Measurements from ENCODE around the gene USP48. TPM values are rescaled to one million over a fixed set of nuclear protein-coding genes. Genes with fewer than 3 reads are reported as not detected.
A peak's percentile ranks its signal among the peaks of the same experiment; 100 is the strongest.
"Not testable (repeated sequence)": the region's sequence is repeated elsewhere in the genome, so short reads cannot be mapped to it uniquely, and the experiment has no call there.

USP48 gene
- polyA plus RNA-seq, 10 donors = 36.8 to 68.1 (median 49.8) TPM

DNA sequence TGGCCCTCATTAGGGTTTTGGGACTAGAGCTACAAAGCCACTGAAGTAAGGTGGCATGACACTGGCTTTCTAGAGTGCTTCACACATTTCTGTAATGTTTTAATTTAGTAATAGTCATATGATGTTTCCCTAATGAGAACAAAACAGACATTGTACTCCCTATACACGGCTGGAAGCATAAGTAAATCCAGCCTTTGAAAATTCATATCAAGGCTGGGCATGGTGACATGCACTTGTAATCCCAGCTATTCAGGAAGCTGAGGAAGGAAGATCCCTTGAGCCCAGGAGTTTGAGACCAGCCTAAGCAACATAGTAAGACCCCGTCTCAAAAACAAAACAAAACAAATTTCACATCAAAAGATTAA, 7.4 kb downstream of the USP48 start:
- DNase-seq = no peak

DNA sequence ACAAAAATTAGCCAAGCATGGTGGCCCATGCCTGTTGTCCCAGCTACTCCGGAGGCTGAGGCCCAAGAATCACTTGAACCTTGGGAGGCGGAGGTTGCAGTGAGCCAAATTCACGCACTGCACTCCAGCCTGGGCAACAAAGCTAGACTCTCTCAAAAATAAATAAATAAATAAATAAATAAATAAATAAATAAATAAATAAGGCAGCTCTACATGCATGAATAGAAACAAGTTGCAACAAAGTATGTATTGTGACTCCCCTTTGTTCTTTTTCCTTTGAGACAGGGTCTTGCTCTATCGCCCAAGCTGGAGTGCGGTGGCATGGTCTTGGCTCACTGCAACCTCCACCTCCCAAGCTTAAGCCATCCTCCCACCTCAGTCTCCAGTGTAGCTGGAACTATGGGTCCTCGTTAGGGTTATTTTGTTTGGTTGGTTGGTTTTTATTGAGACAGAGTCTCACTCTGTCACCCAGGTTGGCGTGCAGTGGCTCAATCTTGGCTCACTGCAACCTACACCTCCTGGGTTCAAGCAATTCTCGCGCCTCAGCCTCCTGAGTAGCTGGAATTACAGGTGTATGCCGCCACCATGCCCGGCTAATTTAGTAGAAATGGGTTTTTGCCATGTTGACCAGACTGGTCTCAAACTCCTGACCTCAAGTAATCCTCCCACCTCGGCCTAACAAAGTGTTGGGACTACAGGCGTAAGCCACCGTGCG, 8.0 kb downstream of the USP48 start:
- DNase-seq = no peak

DNA sequence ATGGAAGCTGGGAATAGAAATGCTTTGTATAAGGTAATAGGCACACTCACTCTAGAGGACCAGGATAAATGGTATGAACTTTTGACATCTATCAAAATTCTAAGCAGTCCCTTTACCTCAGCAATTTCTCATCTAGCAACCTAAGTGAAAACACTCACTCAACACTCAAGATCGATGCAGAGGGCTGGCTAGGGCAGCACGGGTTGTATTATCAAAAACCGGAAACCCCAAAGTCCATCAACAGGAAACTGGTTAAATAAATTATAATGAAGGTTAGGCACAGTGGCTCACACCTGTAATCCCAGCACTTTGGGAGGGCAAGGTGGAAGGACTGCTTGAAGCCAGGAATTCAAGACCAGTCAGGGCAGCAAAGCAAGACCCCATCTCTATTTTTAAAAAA, 9.4 kb downstream of the USP48 start:
- no peak for DNase-seq

DNA sequence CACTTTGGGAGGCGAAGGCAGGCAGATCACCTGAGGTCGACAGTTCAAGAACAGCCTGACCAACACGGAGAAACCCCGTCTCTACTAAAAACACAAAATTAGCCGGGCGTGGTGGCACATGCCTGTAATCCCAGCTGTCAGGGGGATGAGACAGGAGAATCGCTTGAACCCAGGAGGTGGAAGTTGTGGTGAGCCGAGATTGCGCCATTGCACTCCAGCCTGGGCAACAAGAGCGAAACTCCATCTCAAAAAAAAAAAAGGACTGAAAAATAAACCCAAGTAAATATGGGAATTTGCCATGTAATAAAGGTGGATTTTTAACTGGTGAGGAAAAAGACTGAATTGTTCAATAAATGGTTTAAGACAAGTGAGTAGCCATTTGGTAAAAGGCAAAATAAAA, 11.3 kb downstream of the USP48 start:
- not testable (repeated sequence) for DNase-seq

DNA sequence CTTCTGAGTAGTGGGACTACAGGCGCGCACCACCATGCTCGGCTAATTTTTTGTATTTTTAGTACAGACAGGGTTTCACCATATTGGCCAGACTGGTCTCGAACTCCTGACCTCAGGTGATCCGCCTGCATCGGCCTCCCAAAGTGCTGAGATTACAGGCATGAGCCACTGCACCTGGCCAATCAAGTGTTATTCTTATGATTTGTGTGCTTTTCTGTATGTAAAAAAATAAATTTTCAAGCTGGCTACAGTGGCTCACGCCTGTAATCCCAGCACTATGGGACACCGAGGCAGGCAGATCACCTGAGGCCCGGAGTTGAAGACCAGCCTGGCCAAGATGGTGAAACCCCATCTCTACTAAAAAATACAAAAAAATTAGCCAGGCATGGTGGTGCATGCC, 12.3 kb downstream of the USP48 start:
- not testable (repeated sequence) for DNase-seq

DNA sequence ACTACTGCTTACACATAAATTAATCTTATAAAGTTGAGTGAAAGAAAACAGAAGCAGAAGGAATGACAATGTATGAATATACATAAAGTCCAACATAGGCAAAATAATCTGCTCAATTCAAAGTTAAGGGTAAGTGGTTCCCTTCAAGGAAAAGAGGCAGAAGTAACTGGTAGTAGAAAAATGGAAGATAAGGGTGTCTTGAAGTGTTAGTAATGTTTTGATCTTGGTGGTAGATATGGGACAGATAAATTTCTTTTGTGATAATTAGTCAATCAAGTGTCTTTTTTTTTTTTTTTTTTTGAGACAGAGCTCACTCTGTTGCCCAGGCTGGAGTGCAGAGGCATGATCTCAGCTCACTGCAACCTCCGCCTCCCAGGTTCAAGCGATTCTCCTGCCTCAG, 12.7 kb downstream of the USP48 start:
- no peak for DNase-seq

DNA sequence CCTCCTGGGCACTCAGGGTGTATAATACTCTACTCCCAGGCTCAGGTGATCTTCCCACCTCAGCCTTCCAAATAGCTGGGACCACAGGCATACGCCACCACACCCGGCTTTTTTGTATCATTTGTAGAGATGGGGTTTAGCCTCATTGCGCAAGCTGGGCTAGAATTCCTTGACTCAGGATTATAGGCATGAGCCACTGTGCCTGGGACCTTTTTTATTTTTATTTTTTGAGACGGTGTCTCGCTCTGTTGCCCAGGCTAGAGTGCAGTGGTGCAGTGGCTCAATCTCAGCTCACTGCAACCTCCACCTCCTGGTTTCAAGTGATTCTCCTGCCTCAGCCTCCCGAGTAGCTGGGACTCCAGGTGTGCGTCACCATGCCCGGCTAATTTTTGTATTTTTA, 15.8 kb downstream of the USP48 start:
- DNase-seq = not testable (repeated sequence)

DNA sequence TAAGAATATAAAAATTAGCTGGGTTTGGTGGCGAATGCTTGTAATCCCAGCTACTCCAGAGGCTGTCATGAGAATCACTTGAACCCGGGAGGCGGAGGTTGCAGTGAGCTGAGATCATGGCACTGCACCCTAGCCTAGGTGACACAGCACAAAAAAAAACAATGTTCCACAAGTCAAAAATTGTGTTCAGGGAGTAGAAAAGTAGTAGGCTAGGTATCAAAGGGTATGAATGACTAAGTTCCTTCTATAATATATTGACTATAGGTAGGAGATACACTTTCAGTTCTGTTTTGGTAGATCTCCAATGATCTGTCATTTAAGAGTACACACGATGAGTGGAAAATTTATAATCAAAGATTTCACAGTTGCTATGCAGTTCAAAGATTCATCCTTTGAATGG, 16.7 kb downstream of the USP48 start:
- no peak for DNase-seq

DNA sequence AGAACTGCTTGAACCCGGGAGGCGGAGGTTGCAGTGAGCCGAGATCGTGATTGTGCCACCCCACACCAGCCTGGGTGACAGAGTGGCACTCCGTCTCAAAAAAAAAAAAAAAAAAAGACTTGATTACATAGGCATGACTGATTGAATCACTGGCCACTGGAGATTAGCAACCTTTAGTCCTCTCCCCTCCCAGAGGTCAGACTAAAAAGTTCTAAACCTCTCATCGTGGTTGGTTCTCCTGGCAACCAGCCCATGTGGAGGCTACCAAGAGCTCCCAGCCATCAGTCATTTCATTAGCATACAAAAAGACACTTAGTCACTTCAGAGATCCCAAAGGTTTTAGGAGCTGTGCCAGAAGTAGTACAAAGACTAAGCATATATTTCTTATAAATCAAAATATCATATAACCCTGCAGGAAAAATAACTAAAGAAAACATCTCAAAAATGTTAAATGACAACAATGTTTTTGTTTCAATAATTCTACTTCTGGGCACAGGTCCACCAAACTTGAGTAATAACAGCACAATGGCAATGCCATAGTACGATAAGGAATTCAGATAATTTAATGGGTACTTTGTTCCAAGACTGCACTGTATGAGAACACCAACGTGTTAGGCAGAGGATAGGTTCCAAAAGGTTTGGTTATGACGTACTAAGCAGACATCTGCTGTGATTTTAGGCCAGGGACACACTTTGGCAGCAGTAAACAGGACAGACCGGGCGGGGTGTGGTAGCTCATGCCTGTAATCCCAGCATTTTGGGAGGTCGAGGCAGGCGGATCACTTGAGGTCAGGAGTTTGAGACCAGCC, 18.1 kb downstream of the USP48 start:
- DNase-seq = peak; percentile 22 to 84 (median 46)

DNA sequence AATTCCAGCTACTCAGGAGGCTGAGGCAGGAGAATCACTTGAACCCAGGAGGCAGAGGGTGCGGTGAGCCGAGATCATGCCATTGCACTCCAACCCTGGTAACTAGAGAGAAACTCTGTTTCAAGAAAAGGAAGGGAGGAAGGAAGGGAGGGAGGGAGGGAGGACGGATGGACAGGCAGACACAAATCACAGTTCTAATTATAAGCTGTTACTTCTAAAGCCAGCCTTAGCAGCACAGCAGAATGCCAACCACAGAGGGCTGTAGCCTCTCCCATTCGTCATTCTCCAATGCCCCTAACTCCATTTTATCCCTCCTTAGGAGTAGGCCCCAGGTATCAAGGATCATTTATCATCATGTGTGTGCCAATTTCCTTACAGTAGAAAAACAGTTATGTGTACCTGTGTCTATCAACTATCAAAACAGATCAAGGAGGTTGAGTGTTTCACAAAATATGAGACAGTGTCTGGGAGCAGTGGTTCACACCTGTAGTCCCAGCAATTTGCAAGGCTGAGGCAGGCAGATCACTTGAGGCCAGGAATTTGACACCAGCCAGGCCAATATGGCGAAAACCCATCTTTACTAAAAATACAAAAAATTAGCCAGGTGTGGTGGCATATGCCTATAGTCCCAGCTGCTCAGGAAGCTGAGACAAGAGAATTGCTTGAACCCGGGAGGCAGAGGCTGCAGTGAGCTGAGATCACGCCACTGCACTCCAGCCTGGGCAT, 19.1 kb downstream of the USP48 start:
- no peak for DNase-seq

DNA sequence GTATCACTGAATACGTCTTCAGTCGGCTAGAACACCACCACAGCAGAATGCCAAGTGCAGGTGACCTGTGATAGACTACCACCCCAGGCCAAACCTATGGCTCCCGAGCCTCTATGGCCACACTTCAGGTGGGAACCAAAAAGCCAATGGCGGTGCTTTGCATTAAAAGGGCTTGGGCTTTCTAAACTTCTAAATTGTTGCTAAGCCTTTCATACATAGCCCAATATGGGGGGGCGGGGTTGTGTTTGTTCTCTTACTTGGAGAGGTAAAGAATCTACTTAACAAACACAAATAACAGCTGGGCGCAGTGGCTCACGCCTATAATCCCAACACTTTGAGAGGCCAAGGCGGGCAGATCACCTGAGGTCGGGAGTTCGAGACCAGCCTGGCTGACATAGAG, 19.7 kb downstream of the USP48 start:
- DNase-seq = no peak

DNA sequence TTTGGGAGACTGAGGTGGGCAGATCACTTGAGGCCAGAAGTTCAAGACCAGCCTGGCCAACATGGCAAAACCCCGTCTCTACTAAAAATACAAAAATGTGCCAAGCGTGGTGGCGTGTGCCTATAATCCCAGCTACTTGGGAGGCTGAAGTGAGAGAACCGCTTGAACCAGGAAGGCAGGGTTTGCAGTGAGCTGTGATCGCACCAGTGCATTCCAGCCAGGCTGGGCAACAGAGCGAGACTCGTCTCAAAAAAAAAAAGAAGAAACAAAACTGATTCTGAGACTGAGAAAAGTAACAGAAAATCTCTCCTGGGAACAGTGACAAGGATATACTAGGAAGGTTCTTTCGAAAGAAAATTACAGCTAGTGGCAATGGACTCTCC, 20.9 kb downstream of the USP48 start:
- DNase-seq = no peak

DNA sequence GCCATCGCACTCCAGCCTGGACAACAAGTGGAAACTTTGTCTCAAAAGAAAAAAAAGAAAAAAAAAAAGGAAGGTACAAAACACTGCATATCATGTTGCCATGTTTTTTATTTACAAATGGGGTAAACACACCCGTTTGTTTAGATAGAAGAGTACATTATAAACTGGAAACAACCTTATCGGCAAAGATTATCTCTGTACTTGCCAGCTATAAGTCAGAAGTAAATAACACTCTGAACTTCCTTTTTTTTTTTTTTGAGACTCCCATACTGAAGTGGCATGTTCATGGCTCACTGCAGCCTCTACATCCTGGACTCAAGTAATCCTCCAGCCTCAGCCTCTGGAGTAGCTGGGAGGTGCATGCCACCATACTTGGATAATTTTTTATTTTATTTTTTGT, 21.9 kb downstream of the USP48 start:
- DNase-seq = no peak

DNA sequence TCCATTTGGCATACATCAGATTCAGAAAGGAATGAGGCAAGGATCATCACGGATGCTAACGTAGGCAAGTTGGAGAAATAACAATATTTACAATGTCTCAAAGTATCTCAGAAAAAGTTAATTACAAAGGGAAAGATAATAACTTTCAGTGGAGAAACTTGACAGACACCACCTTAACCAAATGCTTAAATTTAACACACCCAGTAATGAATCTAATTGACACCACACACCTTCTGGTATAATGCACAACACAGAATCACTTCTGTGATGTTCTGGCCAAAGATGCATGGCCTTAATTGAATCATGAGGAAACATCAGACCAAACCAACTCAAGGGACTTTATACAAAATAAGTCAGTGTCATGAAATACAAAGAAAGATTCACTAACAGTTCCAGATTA, 23.1 kb downstream of the USP48 start:
- DNase-seq = no peak

DNA sequence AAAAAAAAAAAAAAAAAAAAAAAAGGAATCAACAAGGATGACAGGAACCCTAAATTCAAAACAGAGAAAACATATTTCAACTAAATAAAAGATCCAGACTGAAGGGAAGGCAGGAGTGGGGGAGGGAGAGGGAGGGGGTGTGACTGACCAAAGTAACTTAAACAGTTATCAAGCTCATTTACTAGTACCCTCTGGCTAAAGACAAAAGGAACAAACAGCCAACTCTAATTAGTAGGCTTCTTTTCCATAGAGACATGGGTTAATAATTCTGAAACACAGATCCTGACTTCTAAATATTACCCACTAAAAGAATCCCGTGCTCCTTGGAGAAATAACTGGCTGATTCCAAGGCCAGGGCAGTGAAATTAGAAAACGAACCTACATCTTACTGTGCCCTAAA, 23.8 kb downstream of the USP48 start:
- DNase-seq = no peak

DNA sequence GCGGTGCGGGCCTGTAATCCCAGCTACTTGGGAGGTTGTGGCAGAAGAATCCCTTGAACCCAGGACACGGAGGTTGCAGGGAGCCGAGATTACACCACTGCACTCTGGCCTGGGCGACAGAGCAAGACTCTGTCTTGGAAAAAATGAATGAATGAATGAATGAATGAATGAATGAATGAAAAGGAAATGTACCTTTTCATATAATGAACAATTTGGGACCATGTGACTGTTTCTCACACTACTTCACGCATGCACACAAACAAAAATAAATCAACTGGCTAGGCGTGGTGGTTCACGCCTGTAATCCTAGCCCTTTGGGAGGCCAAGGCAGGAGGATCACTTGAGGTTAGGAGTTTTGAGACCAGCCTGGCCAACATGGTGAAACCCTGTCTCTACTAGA, 24.3 kb downstream of the USP48 start:
- no peak for DNase-seq

DNA sequence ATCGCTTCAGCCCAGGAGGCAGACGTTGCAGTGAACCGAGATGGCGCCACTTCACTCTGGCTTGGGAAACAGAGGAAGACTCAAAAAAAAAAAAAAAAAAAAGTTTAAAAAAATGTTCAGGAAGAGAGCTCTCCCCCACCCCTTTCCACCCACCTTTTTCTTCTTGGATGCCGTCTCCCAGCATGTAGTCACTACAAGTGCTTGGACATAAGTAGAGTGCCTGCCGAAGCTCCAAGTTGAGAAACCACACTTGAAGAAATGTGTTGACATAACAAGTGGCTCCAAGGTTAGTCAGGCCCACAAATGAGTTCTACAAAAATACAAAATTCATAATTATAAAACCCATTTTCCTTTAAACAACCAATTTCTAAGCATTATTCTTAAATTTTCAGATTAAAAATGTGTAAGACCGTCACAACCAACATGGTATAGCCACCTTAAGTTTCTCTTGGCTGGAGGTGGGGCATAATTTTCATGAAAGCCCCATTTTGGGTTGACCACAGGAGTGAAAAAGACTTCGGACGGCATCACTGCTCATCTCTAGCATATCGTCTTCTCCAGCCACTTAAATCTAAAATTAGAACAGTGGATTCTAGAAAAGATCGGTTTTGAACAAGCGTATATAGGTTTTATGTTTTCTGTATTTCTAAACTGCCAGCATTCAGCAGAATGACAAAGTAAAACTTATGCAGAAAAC, 26.4 kb downstream of the USP48 start:
- no peak for DNase-seq

DNA sequence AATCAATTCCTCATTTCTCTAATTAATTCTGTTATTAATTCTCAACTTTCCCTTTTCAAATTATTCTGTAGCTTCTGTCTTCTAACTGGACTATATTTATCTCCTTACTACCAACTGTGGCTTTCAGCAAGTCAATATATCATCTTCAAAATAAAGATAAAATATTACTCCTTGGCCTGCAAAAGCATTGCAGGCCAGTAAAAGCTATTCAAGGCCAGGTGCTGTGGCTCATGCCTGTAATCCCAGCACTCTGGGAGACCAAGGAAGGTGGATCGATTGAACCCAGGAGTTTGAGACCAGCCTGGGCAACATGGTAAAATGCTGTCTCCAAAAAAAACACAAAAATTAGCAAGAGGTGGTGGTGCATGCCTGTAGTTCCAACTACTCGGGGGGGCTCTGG, 27.9 kb downstream of the USP48 start:
- no peak for DNase-seq

DNA sequence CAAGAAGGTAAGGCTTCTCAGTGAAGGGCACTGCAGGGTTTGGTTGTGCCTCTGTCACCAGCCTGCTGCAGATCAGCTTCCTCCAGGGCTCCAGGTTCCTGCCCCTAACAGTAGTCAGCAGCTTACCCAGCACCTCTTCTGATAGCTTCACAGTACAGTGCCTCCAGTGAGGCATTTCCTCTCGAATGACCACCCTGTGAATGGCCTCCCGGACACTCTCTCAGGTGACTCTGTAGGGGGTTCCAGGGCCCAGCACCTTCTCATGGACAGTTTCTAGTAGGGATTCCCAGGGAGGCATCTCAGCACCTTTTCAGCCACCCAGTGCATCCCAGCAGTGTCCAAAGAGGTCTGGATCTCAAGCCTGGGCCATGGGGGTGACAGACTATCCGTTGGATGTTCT, 28.4 kb downstream of the USP48 start:
- DNase-seq = no peak

DNA sequence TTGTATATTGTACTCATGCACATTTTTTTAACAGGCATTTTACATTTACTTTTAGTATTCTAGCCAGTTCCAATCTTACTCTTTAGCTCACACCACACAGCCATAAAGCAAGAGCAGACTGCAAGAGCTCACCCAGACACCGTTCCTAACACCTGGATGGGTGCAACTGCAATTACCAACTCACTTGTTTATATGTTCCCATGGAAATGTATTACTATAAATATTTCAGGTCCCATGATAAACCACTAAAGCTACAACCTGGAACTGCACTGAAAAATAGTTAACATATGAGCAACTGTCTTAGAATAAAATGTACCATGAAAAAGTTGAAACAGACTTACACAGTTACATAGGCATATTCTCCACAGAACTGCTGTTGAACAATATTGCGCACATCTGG, 30.8 kb downstream of the USP48 start:
- DNase-seq = no peak

DNA sequence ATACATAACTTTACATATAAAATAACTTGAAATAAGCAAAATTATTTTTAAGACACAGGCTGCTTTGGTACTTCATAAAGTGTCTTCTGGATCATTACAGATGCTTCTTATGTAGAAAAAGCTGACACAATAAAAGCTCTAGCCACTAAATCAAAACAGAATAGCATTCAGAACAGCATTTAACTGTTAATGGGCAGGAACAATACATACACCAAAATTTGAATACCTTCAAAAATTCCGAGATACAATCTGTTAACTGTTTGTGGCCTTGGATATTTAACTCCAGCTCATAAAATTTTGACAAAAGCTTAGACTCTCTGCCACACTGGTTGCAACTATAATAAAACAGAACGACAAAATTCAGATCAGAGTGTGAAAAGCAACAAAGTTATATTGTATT, 31.7 kb downstream of the USP48 start:
- no peak for DNase-seq

DNA sequence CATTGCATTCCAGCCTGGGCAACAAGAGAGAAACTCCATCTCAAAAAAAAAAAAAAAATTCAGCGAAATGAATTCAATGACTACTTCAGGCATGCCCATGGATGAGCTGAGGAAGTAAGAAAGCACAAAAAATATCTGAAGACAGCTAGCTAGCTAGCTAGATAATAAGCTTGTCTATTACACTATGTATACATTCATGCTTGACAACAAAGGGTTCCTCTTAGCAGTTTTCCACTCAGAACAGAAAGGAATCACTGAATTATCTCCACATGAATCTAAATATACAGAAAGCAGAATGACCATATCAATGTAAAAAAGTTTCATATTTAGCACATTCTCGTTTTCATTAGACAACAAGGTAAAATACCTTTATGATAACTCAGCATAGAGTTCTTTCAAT, 32.1 kb downstream of the USP48 start:
- no peak for DNase-seq
